ENCODE results near the gene TEX13D.

Gene TEX13D

GRCh38 chrX:124348885-124349453 lies 16.5 kb downstream of the TEX13D start:
- peak overlapping the region; percentile 78 for H3K4me2 ChIP-seq (ENCODE audit: insufficient read depth, low read length)
- no peaks in the 10 kb centered on the region for H3K9me3 ChIP-seq (ENCODE audit: insufficient read depth, low read length, severe bottlenecking)
- TF ChIP-seq EZH2 (IDR thresholded peaks at IDR 0.05; ENCODE audit: borderline replicate concordance, low read depth, low read length, severe bottlenecking) (no peak), CTCF (IDR thresholded peaks at IDR 0.05; ENCODE audit: borderline replicate concordance, extremely low read depth, low read length, poor library complexity, severe bottlenecking) (no peak)
- DNase-seq (no peak), ATAC-seq (ENCODE audit: insufficient read depth, low read depth) (peak; percentile 41)
- H3K27me3 ChIP-seq (ENCODE audit: insufficient read depth, low read length, poor library complexity): no peaks in the 10 kb centered on the region
- H4K20me1 ChIP-seq (ENCODE audit: insufficient read depth, low read length): no peaks in the 10 kb centered on the region
- 0 out of 2 replicates have a peak overlapping the region, but pooled peaks have one; percentile 18 for H2AFZ ChIP-seq (ENCODE audit: low read depth, low read length)
- peaks cover 86% of the 10 kb centered on the region for H3K79me2 ChIP-seq (ENCODE audit: insufficient read depth, low read length)
- peak overlapping the region; percentile 96 for H3K9ac ChIP-seq (ENCODE audit: low read depth, low read length)
- H3K27ac ChIP-seq (ENCODE audit: low read length): peak overlapping the region; percentile 99
- peaks cover 11% of the 10 kb centered on the region for H3K36me3 ChIP-seq (ENCODE audit: insufficient read depth, low read length)
- peaks cover 53% of the 10 kb centered on the region for H3K4me1 ChIP-seq (ENCODE audit: insufficient read depth, low read length)
- peak overlapping the region; percentile 90 to 98 for H3K4me3 ChIP-seq (ENCODE audit: low read depth in 1 of 2, low read length in 2 of 2)

GRCh38 chrX:124354648-124355047 lies 22.2 kb downstream of the TEX13D start:
- H3K36me3 ChIP-seq (ENCODE audit: insufficient read depth, low read length): peaks cover 17% of the 10 kb centered on the region
- peak overlapping the region; percentile 85 for H3K27ac ChIP-seq (ENCODE audit: low read length)
- H3K4me3 ChIP-seq (ENCODE audit: low read depth in 1 of 2, low read length in 2 of 2): peak overlapping the region in 1 of 2 experiments; percentile 45; a peak in 2 of 4 replicates
- H4K20me1 ChIP-seq (ENCODE audit: insufficient read depth, low read length): no peaks in the 10 kb centered on the region
- no peak for TF ChIP-seq CTCF (IDR thresholded peaks at IDR 0.05; ENCODE audit: borderline replicate concordance, extremely low read depth, low read length, poor library complexity, severe bottlenecking)
- TF ChIP-seq EZH2 (IDR thresholded peaks at IDR 0.05; ENCODE audit: borderline replicate concordance, low read depth, low read length, severe bottlenecking): no peak
- H3K27me3 ChIP-seq (ENCODE audit: insufficient read depth, low read length, poor library complexity): no peaks in the 10 kb centered on the region
- H3K9ac ChIP-seq (ENCODE audit: low read depth, low read length): peak overlapping the region; percentile 41
- H3K9me3 ChIP-seq (ENCODE audit: insufficient read depth, low read length, severe bottlenecking): no peaks in the 10 kb centered on the region
- H3K4me1 ChIP-seq (ENCODE audit: insufficient read depth, low read length): peaks cover 84% of the 10 kb centered on the region
- H3K79me2 ChIP-seq (ENCODE audit: insufficient read depth, low read length): peaks cover 90% of the 10 kb centered on the region
- no peak for DNase-seq
- no peak overlapping the region for H2AFZ ChIP-seq (ENCODE audit: low read depth, low read length)
- ATAC-seq (ENCODE audit: insufficient read depth, low read depth): no peak
- peak overlapping the region; percentile 66 for H3K4me2 ChIP-seq (ENCODE audit: insufficient read depth, low read length)

GRCh38 chrX:124358800-124359383 lies 26.4 kb downstream of the TEX13D start:
- Histone ChIP-seq H3K27ac (ENCODE audit: low read length) (peak overlapping the region; percentile 96), H4K20me1 (ENCODE audit: insufficient read depth, low read length) (no peaks in the 10 kb centered on the region), H3K27me3 (ENCODE audit: insufficient read depth, low read length, poor library complexity) (no peaks in the 10 kb centered on the region), H3K79me2 (ENCODE audit: insufficient read depth, low read length) (peaks cover 100% of the 10 kb centered on the region), H3K36me3 (ENCODE audit: insufficient read depth, low read length) (peaks cover 27% of the 10 kb centered on the region), H3K4me3 (ENCODE audit: low read depth in 1 of 2, low read length in 2 of 2) (peak overlapping the region in 1 of 2 experiments; percentile 51; a peak in 2 of 4 replicates), H3K9ac (ENCODE audit: low read depth, low read length) (peak overlapping the region; percentile 56), H2AFZ (ENCODE audit: low read depth, low read length) (no peak overlapping the region), H3K4me1 (ENCODE audit: insufficient read depth, low read length) (peaks cover 90% of the 10 kb centered on the region), H3K4me2 (ENCODE audit: insufficient read depth, low read length) (peak overlapping the region; percentile 72), H3K9me3 (ENCODE audit: insufficient read depth, low read length, severe bottlenecking) (no peaks in the 10 kb centered on the region)
- TF ChIP-seq EZH2 (IDR thresholded peaks at IDR 0.05; ENCODE audit: borderline replicate concordance, low read depth, low read length, severe bottlenecking) (no peak), CTCF (IDR thresholded peaks at IDR 0.05; ENCODE audit: borderline replicate concordance, extremely low read depth, low read length, poor library complexity, severe bottlenecking) (no peak)
- DNase-seq (no peak), ATAC-seq (ENCODE audit: insufficient read depth, low read depth) (peak; percentile 79)

Measured in DND-41 (cell line).